Nephron (organoid): ENCODE data around the gene PTPRZ1.

Experiments
- H3K27ac Mint-ChIP-seq, 3 experiments: 2 replicates each; pipeline ENCODE4 v1.8.0; 2020; ENCODE audit warnings: mixed read lengths in 3 of 3, mild to moderate bottlenecking in 2 of 3, moderate library complexity in 1 of 3
- H3K27me3 Mint-ChIP-seq: 2 replicates; pipeline ENCODE4 v1.8.0; 2021; ENCODE audit warnings: low read depth, mild to moderate bottlenecking, moderate library complexity, mixed read lengths
- H3K36me3 Mint-ChIP-seq: 2 replicates; pipeline ENCODE4 v1.8.0; 2020; ENCODE audit warnings: low read depth, mixed read lengths
- H3K4me1 Mint-ChIP-seq: 2 replicates; pipeline ENCODE4 v1.8.0; 2020; ENCODE audit warnings: mixed read lengths
- H3K4me3 Mint-ChIP-seq, 3 experiments: 2 replicates each; pipeline ENCODE4 v1.8.0; 2020; ENCODE audit warnings: mild to moderate bottlenecking in 3 of 3, mixed read lengths in 3 of 3, moderate library complexity in 2 of 3
- H3K9me3 Mint-ChIP-seq: 2 replicates; pipeline ENCODE4 v1.8.0; 2020; ENCODE audit warnings: mixed read lengths
- TF ChIP-seq, protein P1 (sequence below), 3 experiments: fragments of 200-600 bp; sonication (generic); IDR thresholded peaks; one replicate each; pipeline ENCODE4 v1.5.0; 2021; ENCODE audit warnings: antibody characterized with exemption in 3 of 3; ENCODE audit not compliant: unreplicated experiment in 3 of 3

PTPRZ1 gene

DNA sequence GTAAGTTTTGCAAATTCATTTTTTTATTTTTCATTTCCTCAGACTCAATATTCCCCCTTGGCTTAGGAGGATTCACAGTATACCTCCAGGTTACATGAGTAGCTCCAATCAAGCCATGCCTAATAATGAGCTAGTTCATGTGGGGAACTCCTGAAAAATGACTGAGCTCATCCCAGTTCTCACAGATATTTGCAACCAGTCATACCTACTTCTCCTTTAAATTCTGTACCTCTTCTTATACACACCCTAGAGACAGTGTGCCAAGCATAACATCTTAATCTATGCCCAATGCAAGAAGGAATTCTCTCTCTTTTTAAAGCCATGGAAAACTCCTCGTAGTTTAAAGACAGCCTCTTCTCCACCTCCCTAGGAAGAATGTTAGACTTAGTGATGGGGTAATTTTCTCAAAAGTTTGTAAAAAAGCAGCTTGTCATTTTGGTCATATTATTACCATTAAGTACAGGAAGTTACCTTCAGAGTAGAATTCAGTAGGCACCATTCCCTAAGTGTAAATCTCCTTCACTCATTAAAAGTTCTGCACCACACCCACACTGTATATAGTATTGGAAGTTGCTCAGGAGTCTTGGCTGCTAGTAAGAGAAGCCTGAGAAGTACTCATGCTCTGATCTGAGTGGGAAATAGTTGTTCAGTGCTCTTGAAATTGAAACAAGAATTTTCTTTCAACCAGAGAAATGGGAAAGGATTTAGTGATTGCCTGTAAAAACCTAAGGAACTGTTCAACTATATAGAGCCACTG is 72.7 kb downstream of the PTPRZ1 start:
- no peaks in the 10 kb centered on the region for H3K27me3 Mint-ChIP-seq

DNA sequence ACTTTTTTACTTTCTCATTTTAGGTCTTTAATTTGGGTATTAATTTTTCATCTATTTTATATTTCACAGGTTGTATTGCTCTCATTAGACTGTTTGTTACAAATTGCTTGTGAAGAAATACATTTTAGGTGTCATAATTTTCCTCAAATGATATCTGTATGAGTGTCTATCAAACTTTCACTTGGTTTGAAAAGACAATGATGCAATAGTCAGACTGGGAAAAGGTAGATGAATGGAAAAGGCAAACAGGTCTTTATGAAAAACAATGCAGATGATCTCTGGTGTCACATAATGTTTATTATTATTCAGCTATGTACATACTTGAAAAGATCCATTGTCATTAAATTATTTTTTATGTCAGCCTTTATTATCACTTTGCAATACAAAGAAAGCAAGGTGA is 80.2 kb downstream of the PTPRZ1 start:
- Mint-ChIP-seq H3K27ac (no peak overlapping the region), H3K4me1 (no peaks in the 10 kb centered on the region), H3K9me3 (no peaks in the 10 kb centered on the region), H3K4me3 (no peak overlapping the region), H3K36me3 (no peaks in the 10 kb centered on the region), H3K27me3 (no peaks in the 10 kb centered on the region)
- TF ChIP-seq, protein P1, sequence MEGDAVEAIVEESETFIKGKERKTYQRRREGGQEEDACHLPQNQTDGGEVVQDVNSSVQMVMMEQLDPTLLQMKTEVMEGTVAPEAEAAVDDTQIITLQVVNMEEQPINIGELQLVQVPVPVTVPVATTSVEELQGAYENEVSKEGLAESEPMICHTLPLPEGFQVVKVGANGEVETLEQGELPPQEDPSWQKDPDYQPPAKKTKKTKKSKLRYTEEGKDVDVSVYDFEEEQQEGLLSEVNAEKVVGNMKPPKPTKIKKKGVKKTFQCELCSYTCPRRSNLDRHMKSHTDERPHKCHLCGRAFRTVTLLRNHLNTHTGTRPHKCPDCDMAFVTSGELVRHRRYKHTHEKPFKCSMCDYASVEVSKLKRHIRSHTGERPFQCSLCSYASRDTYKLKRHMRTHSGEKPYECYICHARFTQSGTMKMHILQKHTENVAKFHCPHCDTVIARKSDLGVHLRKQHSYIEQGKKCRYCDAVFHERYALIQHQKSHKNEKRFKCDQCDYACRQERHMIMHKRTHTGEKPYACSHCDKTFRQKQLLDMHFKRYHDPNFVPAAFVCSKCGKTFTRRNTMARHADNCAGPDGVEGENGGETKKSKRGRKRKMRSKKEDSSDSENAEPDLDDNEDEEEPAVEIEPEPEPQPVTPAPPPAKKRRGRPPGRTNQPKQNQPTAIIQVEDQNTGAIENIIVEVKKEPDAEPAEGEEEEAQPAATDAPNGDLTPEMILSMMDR (IDR thresholded peaks at IDR 0.05; ENCODE audit: unreplicated experiment in 3 of 3): no peak

More for the DNA sequence above, 72.7 kb downstream of the PTPRZ1 start:
- Mint-ChIP-seq H3K4me1 (no peaks in the 10 kb centered on the region), H3K9me3 (no peaks in the 10 kb centered on the region), H3K4me3 (no peak overlapping the region), H3K27ac (no peak overlapping the region), H3K36me3 (no peaks in the 10 kb centered on the region)
- TF ChIP-seq, protein P1 (IDR thresholded peaks at IDR 0.05; ENCODE audit: unreplicated experiment in 3 of 3): no peak

DNA sequence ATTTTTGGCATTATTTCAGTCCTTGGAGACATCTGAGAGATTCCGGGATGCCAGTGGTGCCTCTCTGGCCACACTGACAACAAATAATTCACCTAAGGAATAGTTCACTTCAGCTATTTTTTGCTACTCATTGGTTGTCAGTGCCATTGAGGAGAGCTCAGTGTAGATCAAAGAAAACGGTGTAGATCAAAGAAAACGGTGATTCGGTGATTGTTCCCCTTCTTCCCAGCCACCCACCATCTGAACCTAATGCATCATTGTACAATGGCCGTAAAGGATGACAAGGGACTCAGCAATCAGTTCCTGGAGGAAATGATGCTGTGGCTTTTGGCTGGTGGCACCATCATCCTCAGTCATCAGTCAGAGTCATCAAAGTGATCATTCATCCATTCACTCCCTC is 80.6 kb downstream of the PTPRZ1 start:
- Mint-ChIP-seq H3K36me3 (no peaks in the 10 kb centered on the region), H3K4me1 (no peaks in the 10 kb centered on the region), H3K9me3 (no peaks in the 10 kb centered on the region), H3K27ac (no peak overlapping the region), H3K4me3 (no peak overlapping the region), H3K27me3 (no peaks in the 10 kb centered on the region)
- TF ChIP-seq, protein P1 (IDR thresholded peaks at IDR 0.05; ENCODE audit: unreplicated experiment in 3 of 3): no peak

DNA sequence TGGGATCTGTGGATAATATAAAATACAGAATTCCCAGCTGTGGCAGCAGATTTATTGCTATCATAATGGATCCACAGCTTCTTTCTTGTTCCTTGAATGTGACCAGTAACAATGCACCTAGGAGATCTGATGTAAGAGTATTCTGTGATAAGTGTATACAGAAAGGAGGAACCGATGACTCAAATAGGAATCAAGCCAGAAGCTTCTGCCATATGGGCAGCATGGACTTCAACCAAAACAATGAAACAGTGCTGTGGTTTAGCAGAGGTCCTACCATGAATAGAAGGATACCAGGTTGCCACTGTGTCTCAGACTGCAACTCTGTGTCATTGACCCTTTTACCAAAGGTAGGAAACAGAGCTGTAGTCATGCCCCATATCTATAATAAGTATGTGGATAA is 81.8 kb downstream of the PTPRZ1 start:
- TF ChIP-seq, protein P1 (IDR thresholded peaks at IDR 0.05; ENCODE audit: unreplicated experiment in 3 of 3): no peak
- Mint-ChIP-seq H3K27ac (no peak overlapping the region), H3K4me3 (no peak overlapping the region), H3K9me3 (no peaks in the 10 kb centered on the region), H3K4me1 (no peaks in the 10 kb centered on the region), H3K27me3 (no peaks in the 10 kb centered on the region), H3K36me3 (no peaks in the 10 kb centered on the region)

DNA sequence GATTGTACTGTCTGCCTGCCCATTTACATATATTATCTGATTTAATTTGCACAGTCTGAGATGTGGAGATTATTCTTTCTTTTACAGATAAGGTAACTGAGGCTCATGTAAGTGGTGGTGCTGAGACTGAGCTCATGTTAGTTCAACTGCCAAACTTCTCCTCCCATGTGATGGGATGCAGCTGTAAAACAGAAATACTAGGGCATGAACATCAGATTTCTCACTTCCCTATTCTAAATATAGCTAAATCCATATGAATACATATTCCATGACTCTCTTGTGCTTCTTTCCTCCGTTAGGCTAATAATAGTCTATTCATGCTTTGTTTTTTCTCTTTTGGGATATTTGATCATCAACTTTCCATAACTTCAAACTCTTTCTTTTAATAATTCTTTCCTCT is 84.7 kb downstream of the PTPRZ1 start:
- Mint-ChIP-seq H3K4me1 (no peaks in the 10 kb centered on the region), H3K27ac (no peak overlapping the region), H3K4me3 (no peak overlapping the region), H3K9me3 (no peaks in the 10 kb centered on the region), H3K27me3 (peaks cover 4% of the 10 kb centered on the region), H3K36me3 (no peaks in the 10 kb centered on the region)
- TF ChIP-seq, protein P1 (IDR thresholded peaks at IDR 0.05; ENCODE audit: unreplicated experiment in 3 of 3): no peak

DNA sequence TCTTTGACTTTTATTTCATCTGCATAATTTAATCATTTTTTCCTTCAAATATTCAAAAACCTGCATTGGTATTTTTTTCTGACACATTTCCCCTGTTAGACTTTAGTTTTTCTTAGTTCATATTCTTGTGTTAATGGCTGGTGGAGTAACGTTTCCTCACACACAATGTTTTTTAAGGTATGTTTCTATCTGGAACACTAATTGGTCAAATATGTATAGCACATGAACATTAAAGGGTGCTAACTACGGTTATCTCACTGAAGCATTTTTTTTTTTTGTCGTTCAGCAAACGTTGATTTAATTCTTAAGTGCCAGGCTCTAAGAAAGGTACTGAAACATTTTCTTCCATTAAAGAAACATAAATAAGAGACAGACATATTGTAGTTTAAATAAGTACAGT is 87.7 kb downstream of the PTPRZ1 start:
- Mint-ChIP-seq H3K4me3 (no peak overlapping the region), H3K9me3 (no peaks in the 10 kb centered on the region), H3K36me3 (no peaks in the 10 kb centered on the region), H3K4me1 (no peaks in the 10 kb centered on the region), H3K27me3 (peaks cover 4% of the 10 kb centered on the region), H3K27ac (no peak overlapping the region)
- TF ChIP-seq, protein P1 (IDR thresholded peaks at IDR 0.05; ENCODE audit: unreplicated experiment in 3 of 3): no peak
